OCI-LY1 (cell line): ENCODE data around the gene PCNX1.

Experiments used
- CTCF ChIP-seq: fragments of 200-600 bp; sonication (generic), shearing (Covaris generic); IDR thresholded peaks from 2 replicates; pipeline ENCODE4 v1.5.1; 2017; ENCODE audit warnings: mild to moderate bottlenecking, antibody characterized with exemption, low read length, moderate library complexity, mixed read lengths
- EZH2 ChIP-seq: fragments of 200-600 bp; sonication (generic), shearing (Covaris generic); IDR thresholded peaks from 2 replicates; pipeline ENCODE4 v1.8.0; 2017; ENCODE audit warnings: borderline replicate concordance, mixed run types, mild to moderate bottlenecking, antibody characterized with exemption, low read length, moderate library complexity, mixed read lengths

- no peak for TF ChIP-seq EZH2
- no peak for TF ChIP-seq CTCF
Measured at GRCh38 chr14:70881549-70882177, 25.6 kb upstream of the PCNX1 start.
